ENCODE results near the gene USP7.

GRCh38 chr16:8867216-8867931 lies 96.3 kb downstream of the USP7 start:
- no peak for TF ChIP-seq CTCF (IDR thresholded peaks at IDR 0.05)
- TF ChIP-seq ZFX (IDR thresholded peaks at IDR 0.05; ENCODE audit: borderline replicate concordance): no peak

All from 22Rv1 (cell line).